ENCODE results near the gene C2orf72.

The C2orf72 gene

DNA sequence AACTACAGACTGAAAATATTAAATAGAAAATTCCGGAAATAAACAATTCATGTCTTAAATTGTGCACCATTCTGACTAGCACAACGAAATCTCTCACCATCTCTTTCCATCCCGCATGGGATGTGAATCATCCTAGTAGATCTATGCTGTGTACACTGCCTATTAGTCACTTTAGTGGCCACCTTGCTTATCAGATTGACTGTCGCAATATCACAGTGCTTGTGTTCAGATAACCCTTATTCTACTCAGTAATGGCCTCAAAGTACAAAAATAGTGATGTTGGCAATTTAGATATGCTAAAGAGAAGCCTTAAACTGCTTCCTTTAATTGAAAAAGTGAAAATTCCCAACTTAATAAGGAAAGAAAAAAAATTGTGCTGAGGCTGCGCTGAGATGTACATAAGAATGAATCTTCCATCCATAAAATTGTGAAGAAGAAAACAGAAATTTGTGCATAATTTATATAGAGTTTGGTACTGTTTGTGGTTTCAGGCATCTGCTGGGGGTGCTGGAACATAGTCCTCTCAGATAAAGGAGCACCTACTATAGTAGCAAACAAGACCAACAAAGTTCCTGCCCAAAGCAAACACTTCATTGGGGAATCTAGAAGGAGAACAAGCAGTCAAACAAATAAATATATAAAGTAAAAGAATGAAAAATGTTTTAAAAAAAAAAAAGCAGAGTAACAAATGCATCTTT, 31.4 kb downstream of the C2orf72 start:
- Histone ChIP-seq H3K36me3 (ENCODE audit: low read depth) (peaks cover 100% of the 10 kb centered on the region), H3K27me3 (ENCODE audit: insufficient read depth, poor library complexity, severe bottlenecking) (no peaks in the 10 kb centered on the region), H3K4me3 (ENCODE audit: severe bottlenecking) (no peak overlapping the region), H3K9me3 (ENCODE audit: severe bottlenecking) (no peaks in the 10 kb centered on the region), H3K27ac (ENCODE audit: poor library complexity, severe bottlenecking) (no peak overlapping the region), H3K4me1 (ENCODE audit: insufficient read depth, poor library complexity, severe bottlenecking) (peaks cover 4% of the 10 kb centered on the region)
- DNase-seq (ENCODE audit: low spot score) (no peak), ATAC-seq (ENCODE audit: low read depth) (peak; percentile 70; the same call in 2 of the 3 replicates)
- TF ChIP-seq, protein P1, sequence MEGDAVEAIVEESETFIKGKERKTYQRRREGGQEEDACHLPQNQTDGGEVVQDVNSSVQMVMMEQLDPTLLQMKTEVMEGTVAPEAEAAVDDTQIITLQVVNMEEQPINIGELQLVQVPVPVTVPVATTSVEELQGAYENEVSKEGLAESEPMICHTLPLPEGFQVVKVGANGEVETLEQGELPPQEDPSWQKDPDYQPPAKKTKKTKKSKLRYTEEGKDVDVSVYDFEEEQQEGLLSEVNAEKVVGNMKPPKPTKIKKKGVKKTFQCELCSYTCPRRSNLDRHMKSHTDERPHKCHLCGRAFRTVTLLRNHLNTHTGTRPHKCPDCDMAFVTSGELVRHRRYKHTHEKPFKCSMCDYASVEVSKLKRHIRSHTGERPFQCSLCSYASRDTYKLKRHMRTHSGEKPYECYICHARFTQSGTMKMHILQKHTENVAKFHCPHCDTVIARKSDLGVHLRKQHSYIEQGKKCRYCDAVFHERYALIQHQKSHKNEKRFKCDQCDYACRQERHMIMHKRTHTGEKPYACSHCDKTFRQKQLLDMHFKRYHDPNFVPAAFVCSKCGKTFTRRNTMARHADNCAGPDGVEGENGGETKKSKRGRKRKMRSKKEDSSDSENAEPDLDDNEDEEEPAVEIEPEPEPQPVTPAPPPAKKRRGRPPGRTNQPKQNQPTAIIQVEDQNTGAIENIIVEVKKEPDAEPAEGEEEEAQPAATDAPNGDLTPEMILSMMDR (IDR thresholded peaks at IDR 0.05; ENCODE audit: poor library complexity, severe bottlenecking) = no peak

DNA sequence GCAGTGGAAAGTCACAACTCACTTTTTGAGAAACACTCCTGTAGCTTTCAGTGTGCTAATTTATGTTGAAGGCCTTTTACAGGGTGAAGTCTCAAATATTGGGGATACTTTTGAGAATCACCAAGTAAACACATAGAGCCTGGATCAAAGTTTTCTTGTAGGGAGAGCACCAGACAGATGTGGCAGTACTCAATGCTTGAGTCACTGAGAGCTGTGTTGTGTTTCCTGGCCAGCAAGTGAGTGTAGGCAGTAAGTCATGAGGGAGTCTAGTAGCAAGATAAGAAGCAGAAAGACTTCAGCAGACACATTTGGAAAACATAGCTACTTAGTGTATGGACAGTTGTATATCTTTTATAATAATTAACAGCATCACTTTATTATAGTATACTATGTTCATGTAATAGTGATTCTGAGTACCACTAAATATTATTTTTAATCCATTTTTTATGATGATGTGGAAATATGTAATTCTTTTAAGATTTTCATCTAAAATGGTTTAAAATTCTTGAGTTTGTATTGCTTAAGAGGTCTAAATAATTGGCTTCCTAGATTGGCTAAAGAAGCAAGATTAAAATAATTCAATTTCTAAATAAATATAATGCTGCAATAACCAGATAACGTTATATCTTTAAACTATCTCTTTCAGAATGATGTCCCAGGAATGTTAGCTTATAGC, 32.2 kb downstream of the C2orf72 start:
- Histone ChIP-seq H3K36me3 (ENCODE audit: low read depth) (peaks cover 100% of the 10 kb centered on the region), H3K9me3 (ENCODE audit: severe bottlenecking) (no peaks in the 10 kb centered on the region), H3K4me1 (ENCODE audit: insufficient read depth, poor library complexity, severe bottlenecking) (peaks cover 4% of the 10 kb centered on the region), H3K4me3 (ENCODE audit: severe bottlenecking) (no peak overlapping the region), H3K27ac (ENCODE audit: poor library complexity, severe bottlenecking) (no peak overlapping the region), H3K27me3 (ENCODE audit: insufficient read depth, poor library complexity, severe bottlenecking) (no peaks in the 10 kb centered on the region)
- ATAC-seq (ENCODE audit: low read depth) (no peak), DNase-seq (ENCODE audit: low spot score) (no peak)
- TF ChIP-seq, protein P1 (IDR thresholded peaks at IDR 0.05; ENCODE audit: poor library complexity, severe bottlenecking) = no peak

DNA sequence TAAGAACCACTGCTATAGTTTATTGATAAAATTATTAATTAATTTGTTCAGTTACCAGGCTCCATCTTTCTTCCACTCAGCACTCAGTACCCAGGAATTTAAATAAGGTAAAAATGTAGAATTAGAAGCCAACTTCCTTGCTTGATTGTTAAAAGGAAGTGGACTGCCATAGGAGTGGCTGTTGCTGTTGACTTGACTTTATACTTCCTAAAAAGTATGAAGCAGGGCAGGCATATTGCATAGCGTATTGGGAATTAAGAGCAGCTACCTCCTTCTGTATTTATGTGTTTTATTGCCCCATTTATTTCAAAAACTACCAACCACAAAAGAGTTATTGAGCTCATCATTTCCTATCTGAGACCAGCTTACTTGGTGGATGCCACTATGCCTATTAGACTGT, 47.2 kb downstream of the C2orf72 start:
- Histone ChIP-seq H3K27ac (ENCODE audit: poor library complexity, severe bottlenecking) (no peak overlapping the region), H3K36me3 (ENCODE audit: low read depth) (peaks cover 91% of the 10 kb centered on the region), H3K4me1 (ENCODE audit: insufficient read depth, poor library complexity, severe bottlenecking) (no peaks in the 10 kb centered on the region), H3K9me3 (ENCODE audit: severe bottlenecking) (no peaks in the 10 kb centered on the region), H3K4me3 (ENCODE audit: severe bottlenecking) (no peak overlapping the region), H3K27me3 (ENCODE audit: insufficient read depth, poor library complexity, severe bottlenecking) (no peaks in the 10 kb centered on the region)
- TF ChIP-seq, protein P1 (IDR thresholded peaks at IDR 0.05; ENCODE audit: poor library complexity, severe bottlenecking) = no peak
- no peak for DNase-seq (ENCODE audit: low spot score)
- no peak for ATAC-seq (ENCODE audit: low read depth)

DNA sequence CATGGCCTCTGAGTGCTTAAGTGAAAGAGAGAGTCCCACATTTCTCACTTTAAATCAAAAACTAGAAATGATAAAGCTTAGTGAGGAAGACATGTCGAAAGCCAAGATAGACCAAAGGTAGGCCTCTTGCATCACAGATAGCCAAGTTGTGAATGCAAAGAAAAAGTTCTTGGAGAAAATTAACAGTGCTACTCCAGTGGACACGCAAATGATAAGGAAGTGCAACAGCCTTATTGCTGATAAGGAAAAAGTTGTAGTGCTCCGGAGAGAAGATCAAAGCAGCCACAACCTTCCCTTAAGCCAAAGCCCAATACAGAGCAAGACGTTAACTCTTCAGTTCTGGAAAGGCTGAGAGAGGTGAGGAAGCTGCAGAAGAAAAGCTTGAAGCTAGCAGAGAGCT, 51.4 kb downstream of the C2orf72 start:
- DNase-seq (ENCODE audit: low spot score) (no peak), ATAC-seq (ENCODE audit: low read depth) (no peak)
- Histone ChIP-seq H3K4me1 (ENCODE audit: insufficient read depth, poor library complexity, severe bottlenecking) (no peaks in the 10 kb centered on the region), H3K27ac (ENCODE audit: poor library complexity, severe bottlenecking) (no peak overlapping the region), H3K4me3 (ENCODE audit: severe bottlenecking) (no peak overlapping the region), H3K36me3 (ENCODE audit: low read depth) (peaks cover 79% of the 10 kb centered on the region), H3K9me3 (ENCODE audit: severe bottlenecking) (no peaks in the 10 kb centered on the region), H3K27me3 (ENCODE audit: insufficient read depth, poor library complexity, severe bottlenecking) (no peaks in the 10 kb centered on the region)
- TF ChIP-seq, protein P1 (IDR thresholded peaks at IDR 0.05; ENCODE audit: poor library complexity, severe bottlenecking) = no peak

DNA sequence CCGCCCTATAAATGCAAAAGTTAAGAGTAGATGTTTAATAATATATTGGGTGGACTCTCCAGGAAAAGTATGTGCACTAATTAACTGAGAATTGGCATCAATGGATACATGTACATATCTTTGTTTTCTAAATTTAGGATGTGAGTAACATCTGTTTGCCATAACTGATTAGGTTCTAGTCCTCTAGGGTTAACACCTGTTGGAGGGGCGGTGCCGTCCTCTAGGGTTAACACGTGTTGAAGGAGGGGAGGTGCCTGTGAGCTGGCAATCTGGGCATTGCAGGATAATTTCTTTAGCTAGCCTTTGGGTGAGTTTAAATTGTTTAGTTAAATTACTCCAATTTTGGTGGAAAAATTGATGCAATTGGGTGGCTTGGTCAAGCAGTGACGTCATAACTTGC, 56.6 kb downstream of the C2orf72 start:
- TF ChIP-seq, protein P1 (IDR thresholded peaks at IDR 0.05; ENCODE audit: poor library complexity, severe bottlenecking) = no peak
- H3K4me1 ChIP-seq (ENCODE audit: insufficient read depth, poor library complexity, severe bottlenecking) = no peaks in the 10 kb centered on the region
- no peak overlapping the region for H3K4me3 ChIP-seq (ENCODE audit: severe bottlenecking)
- no peak overlapping the region for H3K27ac ChIP-seq (ENCODE audit: poor library complexity, severe bottlenecking)
- H3K36me3 ChIP-seq (ENCODE audit: low read depth) = peaks cover 58% of the 10 kb centered on the region
- no peak for DNase-seq (ENCODE audit: low spot score)
- ATAC-seq (ENCODE audit: low read depth) = no peak
- no peaks in the 10 kb centered on the region for H3K9me3 ChIP-seq (ENCODE audit: severe bottlenecking)
- H3K27me3 ChIP-seq (ENCODE audit: insufficient read depth, poor library complexity, severe bottlenecking) = no peaks in the 10 kb centered on the region

Data from RWPE2 (cell line).